ENCODE results near the gene ELOVL2. TPM values are rescaled to one million over a fixed set of nuclear protein-coding genes. Genes with fewer than 3 reads are reported as not detected.

ELOVL2 gene
- total RNA-seq, 1 donor from 2014 or later = not detected

DNA sequence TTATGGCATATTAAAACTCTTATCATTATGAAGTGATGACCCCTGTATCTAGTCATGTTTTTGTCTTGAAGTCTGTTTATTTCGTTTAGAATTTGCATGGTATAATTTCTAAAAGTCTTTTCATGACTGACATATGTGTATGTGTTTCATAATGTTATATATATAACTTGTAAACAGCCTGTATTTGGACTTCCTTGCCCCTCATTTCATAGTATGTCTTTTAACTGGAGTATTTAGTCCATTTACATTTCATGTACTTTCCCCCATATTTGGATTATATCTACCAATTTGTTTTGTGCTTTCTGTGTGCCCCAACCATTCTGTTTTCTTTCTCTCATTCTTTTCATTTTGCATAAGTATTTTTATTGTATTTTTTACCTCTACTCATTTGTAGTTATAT lies 98.3 kb downstream of the ELOVL2 start:
- Mint-ChIP-seq H3K4me1 (no peaks in the 10 kb centered on the region), H3K36me3 (ENCODE audit: low read depth) (no peaks in the 10 kb centered on the region), H3K27me3 (peaks cover 19% of the 10 kb centered on the region), H3K9me3 (peaks cover 3% of the 10 kb centered on the region), H3K27ac (no peak overlapping the region), H3K4me3 (no peak overlapping the region)
- DNase-seq (no peak), ATAC-seq (ENCODE audit: low read depth) (no peak)
- CTCF ChIA-PET = no interaction called here
- TF ChIP-seq, protein P1, sequence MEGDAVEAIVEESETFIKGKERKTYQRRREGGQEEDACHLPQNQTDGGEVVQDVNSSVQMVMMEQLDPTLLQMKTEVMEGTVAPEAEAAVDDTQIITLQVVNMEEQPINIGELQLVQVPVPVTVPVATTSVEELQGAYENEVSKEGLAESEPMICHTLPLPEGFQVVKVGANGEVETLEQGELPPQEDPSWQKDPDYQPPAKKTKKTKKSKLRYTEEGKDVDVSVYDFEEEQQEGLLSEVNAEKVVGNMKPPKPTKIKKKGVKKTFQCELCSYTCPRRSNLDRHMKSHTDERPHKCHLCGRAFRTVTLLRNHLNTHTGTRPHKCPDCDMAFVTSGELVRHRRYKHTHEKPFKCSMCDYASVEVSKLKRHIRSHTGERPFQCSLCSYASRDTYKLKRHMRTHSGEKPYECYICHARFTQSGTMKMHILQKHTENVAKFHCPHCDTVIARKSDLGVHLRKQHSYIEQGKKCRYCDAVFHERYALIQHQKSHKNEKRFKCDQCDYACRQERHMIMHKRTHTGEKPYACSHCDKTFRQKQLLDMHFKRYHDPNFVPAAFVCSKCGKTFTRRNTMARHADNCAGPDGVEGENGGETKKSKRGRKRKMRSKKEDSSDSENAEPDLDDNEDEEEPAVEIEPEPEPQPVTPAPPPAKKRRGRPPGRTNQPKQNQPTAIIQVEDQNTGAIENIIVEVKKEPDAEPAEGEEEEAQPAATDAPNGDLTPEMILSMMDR (IDR thresholded peaks at IDR 0.05) = no peak
- POLR2A ChIA-PET = no interaction called here
- intact Hi-C loops (cut with micrococcal nuclease) = no loop called here

DNA sequence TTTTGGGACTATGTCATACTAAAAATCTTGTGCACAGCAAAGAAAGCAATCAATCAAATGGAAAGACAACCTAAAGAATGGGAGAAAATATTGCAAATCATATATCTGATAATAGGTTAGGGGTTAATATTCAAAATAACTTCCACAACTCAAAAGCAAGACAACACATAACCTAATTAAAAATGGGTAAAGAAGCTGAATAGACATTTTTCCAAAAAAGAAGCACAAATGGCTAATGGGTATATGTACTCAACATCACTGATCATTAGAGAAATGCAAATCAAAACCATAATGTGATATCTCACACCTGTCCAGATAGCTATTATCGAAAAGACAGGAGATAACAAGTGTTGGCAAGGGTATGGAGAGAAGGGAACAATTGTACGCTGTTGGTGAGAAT lies 104.3 kb downstream of the ELOVL2 start:
- H3K9me3 Mint-ChIP-seq = peaks cover 8% of the 10 kb centered on the region
- H3K27ac Mint-ChIP-seq = no peak overlapping the region
- no peaks in the 10 kb centered on the region for H3K4me1 Mint-ChIP-seq
- ATAC-seq (ENCODE audit: low read depth) (no peak), DNase-seq (no peak)
- H3K4me3 Mint-ChIP-seq = no peak overlapping the region
- H3K27me3 Mint-ChIP-seq = peaks cover 6% of the 10 kb centered on the region
- intact Hi-C loops (cut with micrococcal nuclease) = no loop called here
- POLR2A ChIA-PET = no interaction called here
- H3K36me3 Mint-ChIP-seq (ENCODE audit: low read depth) = no peaks in the 10 kb centered on the region
- TF ChIP-seq, protein P1 (IDR thresholded peaks at IDR 0.05) = no peak
- CTCF ChIA-PET = no interaction called here

DNA sequence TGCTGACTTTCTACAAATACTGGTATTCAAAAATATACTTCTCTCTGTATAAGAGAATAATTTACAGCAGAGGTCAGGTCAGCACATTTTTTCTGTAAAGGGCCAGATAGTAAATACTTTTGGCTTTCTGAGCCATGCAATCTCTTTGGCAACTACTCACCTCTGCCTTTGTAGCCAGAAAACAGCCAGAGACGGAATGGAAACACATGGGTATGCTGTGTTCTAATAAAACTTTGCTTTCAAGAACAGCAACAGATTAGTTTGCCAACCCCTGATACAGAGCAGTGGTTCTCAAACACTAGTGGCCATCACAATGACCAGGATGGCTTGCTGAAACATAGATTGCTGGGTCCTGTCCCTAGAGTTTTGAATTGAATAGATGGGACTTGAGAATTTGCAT lies 111.0 kb downstream of the ELOVL2 start:
- DNase-seq (no peak), ATAC-seq (ENCODE audit: low read depth) (no peak)
- TF ChIP-seq, protein P1 (IDR thresholded peaks at IDR 0.05) = no peak
- CTCF ChIA-PET = no interaction called here
- Mint-ChIP-seq H3K4me1 (no peaks in the 10 kb centered on the region), H3K27me3 (peaks cover 17% of the 10 kb centered on the region), H3K9me3 (no peaks in the 10 kb centered on the region), H3K27ac (no peak overlapping the region), H3K36me3 (ENCODE audit: low read depth) (no peaks in the 10 kb centered on the region), H3K4me3 (no peak overlapping the region)
- POLR2A ChIA-PET = no interaction called here
- intact Hi-C loops (cut with micrococcal nuclease) = no loop called here

Other genes starting within 250 kb of the ELOVL2 start
- gene MAK, start 205.8 kb downstream of the ELOVL2 start, total RNA-seq = 0.15 TPM in 1 of 2 replicates, not detected in the other
- not detected in 2 replicates for gene GCM2, start 162.3 kb downstream of the ELOVL2 start, total RNA-seq
- gene SYCP2L, start 157.3 kb downstream of the ELOVL2 start, total RNA-seq = 0.13 and 0.17 TPM in 2 replicates
- 5.8 and 5.9 TPM in 2 replicates for gene SMIM13, start 49.5 kb upstream of the ELOVL2 start, total RNA-seq
- not detected in 2 replicates for gene ERVFRD-1, start 67.4 kb upstream of the ELOVL2 start, total RNA-seq
- gene NEDD9, start 188.4 kb upstream of the ELOVL2 start, total RNA-seq = 57.4 and 61.9 TPM in 2 replicates

All from activated B cell treated with CpG ODN at 0.5 μM for 24 hours (primary cell).